Measurements from ENCODE around the gene MYO5C.

DNA sequence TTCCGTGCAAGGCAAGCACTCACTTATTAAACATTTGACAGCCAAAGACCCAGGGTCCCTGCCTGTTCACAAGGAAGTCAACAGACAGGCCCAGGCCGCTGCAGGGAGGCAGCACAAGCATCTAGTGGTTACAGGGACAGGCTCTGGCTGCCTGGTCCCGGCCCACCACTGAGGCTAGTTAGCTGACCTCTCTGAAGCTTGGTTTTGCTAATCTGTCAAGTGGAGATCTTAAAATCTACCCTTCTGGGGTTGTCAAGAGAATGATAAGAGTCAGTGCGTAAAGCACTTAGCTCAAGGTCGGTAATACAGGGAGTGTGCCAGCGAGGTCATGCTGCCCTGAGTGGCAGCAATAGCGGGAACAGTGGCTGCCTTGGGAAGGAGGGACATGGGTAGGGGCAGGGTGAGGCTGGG is 110.4 kb downstream of the MYO5C start:
- TF ChIP-seq, protein P1, sequence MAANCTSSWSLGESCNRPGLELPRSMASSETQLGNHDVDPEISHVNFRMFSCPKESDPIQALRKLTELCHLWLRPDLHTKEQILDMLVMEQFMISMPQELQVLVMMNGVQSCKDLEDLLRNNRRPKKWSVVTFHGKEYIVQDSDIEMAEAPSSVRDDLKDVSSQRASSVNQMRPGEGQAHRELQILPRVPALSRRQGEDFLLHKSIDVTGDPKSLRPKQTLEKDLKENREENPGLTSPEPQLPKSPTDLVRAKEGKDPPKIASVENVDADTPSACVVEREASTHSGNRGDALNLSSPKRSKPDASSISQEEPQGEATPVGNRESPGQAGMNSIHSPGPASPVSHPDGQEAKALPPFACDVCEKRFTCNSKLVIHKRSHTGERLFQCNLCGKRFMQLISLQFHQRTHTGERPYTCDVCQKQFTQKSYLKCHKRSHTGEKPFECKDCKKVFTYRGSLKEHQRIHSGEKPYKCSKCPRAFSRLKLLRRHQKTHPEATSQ (CRISPR knock-in tag; IDR thresholded peaks at IDR 0.05; ENCODE audit: borderline replicate concordance): no peak
- TF ChIP-seq, protein P2, sequence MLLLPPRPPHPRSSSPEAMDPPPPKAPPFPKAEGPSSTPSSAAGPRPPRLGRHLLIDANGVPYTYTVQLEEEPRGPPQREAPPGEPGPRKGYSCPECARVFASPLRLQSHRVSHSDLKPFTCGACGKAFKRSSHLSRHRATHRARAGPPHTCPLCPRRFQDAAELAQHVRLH (CRISPR knock-in tag; IDR thresholded peaks at IDR 0.05; ENCODE audit: borderline replicate concordance, low read depth): no peak
- TF ChIP-seq YEATS2 (CRISPR knock-in tag; IDR thresholded peaks at IDR 0.05; ENCODE audit: borderline replicate concordance): no peak
- TF ChIP-seq JUND (CRISPR knock-in tag; IDR thresholded peaks at IDR 0.05): no peak
- TF ChIP-seq, protein P3, sequence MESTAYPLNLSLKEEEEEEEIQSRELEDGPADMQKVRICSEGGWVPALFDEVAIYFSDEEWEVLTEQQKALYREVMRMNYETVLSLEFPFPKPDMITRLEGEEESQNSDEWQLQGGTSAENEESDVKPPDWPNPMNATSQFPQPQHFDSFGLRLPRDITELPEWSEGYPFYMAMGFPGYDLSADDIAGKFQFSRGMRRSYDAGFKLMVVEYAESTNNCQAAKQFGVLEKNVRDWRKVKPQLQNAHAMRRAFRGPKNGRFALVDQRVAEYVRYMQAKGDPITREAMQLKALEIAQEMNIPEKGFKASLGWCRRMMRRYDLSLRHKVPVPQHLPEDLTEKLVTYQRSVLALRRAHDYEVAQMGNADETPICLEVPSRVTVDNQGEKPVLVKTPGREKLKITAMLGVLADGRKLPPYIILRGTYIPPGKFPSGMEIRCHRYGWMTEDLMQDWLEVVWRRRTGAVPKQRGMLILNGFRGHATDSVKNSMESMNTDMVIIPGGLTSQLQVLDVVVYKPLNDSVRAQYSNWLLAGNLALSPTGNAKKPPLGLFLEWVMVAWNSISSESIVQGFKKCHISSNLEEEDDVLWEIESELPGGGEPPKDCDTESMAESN (CRISPR knock-in tag; conservative IDR thresholded peaks at IDR 0.05): no peak
- TF ChIP-seq PHF20 (CRISPR knock-in tag; IDR thresholded peaks at IDR 0.05): no peak
- TF ChIP-seq ZNF263 (CRISPR knock-in tag; IDR thresholded peaks at IDR 0.05): no peak
- TF ChIP-seq TAF15 (IDR thresholded peaks at IDR 0.05; ENCODE audit: low read depth, low read length, poor library complexity, severe bottlenecking): no peak
- TF ChIP-seq ZNF282 (IDR thresholded peaks at IDR 0.05; ENCODE audit: partially characterized antibody): no peak
- no peak for TF ChIP-seq ZNF564 (CRISPR knock-in tag; IDR thresholded peaks at IDR 0.05)
- TF ChIP-seq ZNF720 (CRISPR knock-in tag; IDR thresholded peaks at IDR 0.05): no peak
- TF ChIP-seq POLR2A (IDR thresholded peaks at IDR 0.05; ENCODE audit: insufficient read depth in 1 of 2, low read depth in 2 of 2, low read length in 2 of 2): no peak
- no peak for TF ChIP-seq EP300 (IDR thresholded peaks at IDR 0.05; ENCODE audit: low read depth in 2 of 2, low read length in 2 of 2)
- TF ChIP-seq EP300 (CRISPR knock-in tag; IDR thresholded peaks at IDR 0.05; ENCODE audit: borderline replicate concordance): no peak
- TF ChIP-seq GFI1 (CRISPR knock-in tag; IDR thresholded peaks at IDR 0.05; ENCODE audit: borderline replicate concordance): no peak
